HEK293 (cell line): ENCODE measurements around the gene PTPRJ.

ENCODE experiments used
- GLIS1 ChIP-seq: fragments of 450-650 bp; formaldehyde crosslinking; IDR thresholded peaks from 2 replicates; pipeline ENCODE4 v1.5.1; 2016; ENCODE audit warnings: missing biosample characterization, missing genetic modification characterization
- KLF7 ChIP-seq: fragments of 450-650 bp; formaldehyde crosslinking; IDR thresholded peaks from 2 replicates; pipeline ENCODE4 v1.5.1; 2016; ENCODE audit warnings: missing biosample characterization, missing genetic modification characterization, borderline replicate concordance
- RBAK ChIP-seq: fragments of 450-650 bp; formaldehyde crosslinking; IDR thresholded peaks from 2 replicates; pipeline ENCODE4 v1.5.1; 2016; ENCODE audit warnings: missing biosample characterization, missing genetic modification characterization
- TCF7L2 ChIP-seq: IDR thresholded peaks from 2 replicates; pipeline ENCODE4 v1.6.1; 2011; ENCODE audit warnings: low read depth, mild to moderate bottlenecking, inconsistent platforms, low read length, moderate library complexity, borderline replicate concordance
- ZFHX2 ChIP-seq: fragments of 450-650 bp; formaldehyde crosslinking; conservative IDR thresholded peaks from 2 replicates; pipeline ENCODE4 v1.5.1; 2016; ENCODE audit warnings: missing biosample characterization, missing genetic modification characterization
- ZNF184 ChIP-seq: fragments of 450-650 bp; IDR thresholded peaks from 2 replicates; pipeline ENCODE4 v1.5.1; 2018; ENCODE audit warnings: missing biosample characterization, mild to moderate bottlenecking, missing genetic modification characterization
- ZNF19 ChIP-seq: fragments of 450-650 bp; formaldehyde crosslinking; IDR thresholded peaks from 2 replicates; pipeline ENCODE4; 2016; ENCODE audit warnings: missing biosample characterization, missing genetic modification characterization, low read depth
- ZNF404 ChIP-seq: fragments of 450-650 bp; formaldehyde crosslinking; IDR thresholded peaks from 2 replicates; pipeline ENCODE4 v1.5.1; 2017; ENCODE audit warnings: missing biosample characterization, missing genetic modification characterization
- ZNF626 ChIP-seq: fragments of 450-650 bp; sonication (Bioruptor Pico); formaldehyde crosslinking; IDR thresholded peaks from 2 replicates; pipeline ENCODE4 v1.5.1; 2018; ENCODE audit warnings: missing biosample characterization, missing genetic modification characterization, inconsistent platforms
- TF ChIP-seq, protein P1 (sequence below): fragments of 450-650 bp; formaldehyde crosslinking; IDR thresholded peaks from 2 replicates; pipeline ENCODE4 v1.5.1; 2016; ENCODE audit warnings: missing biosample characterization, missing genetic modification characterization
- TF ChIP-seq, protein P2 (sequence below): sonication (generic); formaldehyde crosslinking; IDR thresholded peaks from 2 replicates; pipeline ENCODE4 v1.8.1; 2022; ENCODE audit warnings: mild to moderate bottlenecking, moderate library complexity, missing genetic modification reagents

DNA sequence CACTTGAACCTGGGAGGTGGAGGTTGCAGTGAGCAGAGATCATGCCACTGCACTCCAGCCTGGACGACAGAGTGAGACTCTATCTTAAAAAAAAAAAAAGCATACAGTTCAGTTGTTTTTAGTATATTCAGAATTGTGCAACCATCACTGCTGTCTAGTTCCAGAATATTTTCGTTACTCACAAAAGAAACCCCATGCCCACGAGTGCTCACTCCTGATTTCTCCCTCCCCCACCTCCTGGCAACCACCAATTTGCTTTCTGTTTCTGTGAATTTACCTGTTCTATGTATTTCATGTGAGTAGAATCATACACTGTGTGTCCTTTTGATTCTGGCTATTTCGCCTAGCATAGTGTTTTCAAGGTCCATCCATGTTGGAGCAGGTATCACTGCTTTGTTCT, 24.8 kb downstream of the PTPRJ start:
- TF ChIP-seq KLF7 (tag by site-specific recombination) (no peak), TCF7L2 (no peak), ZNF626 (tag by site-specific recombination) (no peak), ZFHX2 (tag by site-specific recombination) (no peak), ZNF19 (tag by site-specific recombination) (no peak), GLIS1 (tag by site-specific recombination) (no peak), ZNF184 (tag by site-specific recombination) (no peak), RBAK (no peak), ZNF404 (tag by site-specific recombination) (no peak)
- TF ChIP-seq, protein P1, sequence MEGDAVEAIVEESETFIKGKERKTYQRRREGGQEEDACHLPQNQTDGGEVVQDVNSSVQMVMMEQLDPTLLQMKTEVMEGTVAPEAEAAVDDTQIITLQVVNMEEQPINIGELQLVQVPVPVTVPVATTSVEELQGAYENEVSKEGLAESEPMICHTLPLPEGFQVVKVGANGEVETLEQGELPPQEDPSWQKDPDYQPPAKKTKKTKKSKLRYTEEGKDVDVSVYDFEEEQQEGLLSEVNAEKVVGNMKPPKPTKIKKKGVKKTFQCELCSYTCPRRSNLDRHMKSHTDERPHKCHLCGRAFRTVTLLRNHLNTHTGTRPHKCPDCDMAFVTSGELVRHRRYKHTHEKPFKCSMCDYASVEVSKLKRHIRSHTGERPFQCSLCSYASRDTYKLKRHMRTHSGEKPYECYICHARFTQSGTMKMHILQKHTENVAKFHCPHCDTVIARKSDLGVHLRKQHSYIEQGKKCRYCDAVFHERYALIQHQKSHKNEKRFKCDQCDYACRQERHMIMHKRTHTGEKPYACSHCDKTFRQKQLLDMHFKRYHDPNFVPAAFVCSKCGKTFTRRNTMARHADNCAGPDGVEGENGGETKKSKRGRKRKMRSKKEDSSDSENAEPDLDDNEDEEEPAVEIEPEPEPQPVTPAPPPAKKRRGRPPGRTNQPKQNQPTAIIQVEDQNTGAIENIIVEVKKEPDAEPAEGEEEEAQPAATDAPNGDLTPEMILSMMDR: no peak
- TF ChIP-seq, protein P2, sequence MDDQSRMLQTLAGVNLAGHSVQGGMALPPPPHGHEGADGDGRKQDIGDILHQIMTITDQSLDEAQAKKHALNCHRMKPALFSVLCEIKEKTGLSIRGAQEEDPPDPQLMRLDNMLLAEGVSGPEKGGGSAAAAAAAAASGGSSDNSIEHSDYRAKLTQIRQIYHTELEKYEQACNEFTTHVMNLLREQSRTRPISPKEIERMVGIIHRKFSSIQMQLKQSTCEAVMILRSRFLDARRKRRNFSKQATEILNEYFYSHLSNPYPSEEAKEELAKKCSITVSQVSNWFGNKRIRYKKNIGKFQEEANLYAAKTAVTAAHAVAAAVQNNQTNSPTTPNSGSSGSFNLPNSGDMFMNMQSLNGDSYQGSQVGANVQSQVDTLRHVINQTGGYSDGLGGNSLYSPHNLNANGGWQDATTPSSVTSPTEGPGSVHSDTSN (CRISPR knock-in tag): no peak
